Measurements from ENCODE around the gene AMZ1.

The AMZ1 gene

GRCh38 chr7:2710901-2711551 lies 23.0 kb downstream of the AMZ1 start:
- Histone ChIP-seq H3K4me3 (ENCODE audit: control insufficient read depth in 1 of 7, extremely low read depth in 1 of 7, insufficient read depth in 4 of 7, low read depth in 2 of 7, low read length in 6 of 7) (peak overlapping the region in 1 of 7 experiments; percentile 11), H3K27ac (ENCODE audit: insufficient read depth in 1 of 2, low read depth in 1 of 2, low read length in 2 of 2, poor library complexity in 1 of 2, severe bottlenecking in 2 of 2) (no peak overlapping the region), H3K36me3 (ENCODE audit: control insufficient read depth in 4 of 4, insufficient read depth in 4 of 4, low read length in 3 of 4) (peaks cover 0 to 21% (median under 1%) of the 10 kb centered on the region in 4 experiments), H3K9me3 (ENCODE audit: control extremely low read depth in 1 of 5, control insufficient read depth in 4 of 5, insufficient read depth in 2 of 5, low read depth in 1 of 5, low read length in 4 of 5) (peaks cover 0 to 2% (median 0%) of the 10 kb centered on the region in 5 experiments), H3K4me1 (ENCODE audit: control extremely low read depth in 1 of 4, control insufficient read depth in 4 of 4, insufficient read depth in 4 of 4, low read length in 3 of 4) (peaks cover 0 to 78% (median 67%) of the 10 kb centered on the region in 4 experiments), H3K27me3 (replicated peaks in 2 of 5; ENCODE audit: control insufficient read depth in 4 of 5, insufficient read depth in 5 of 5, low read length in 4 of 5) (no peaks in the 10 kb centered on the region)
- ChIA-PET CTCF (interaction anchor here (0.5 to 22.3 kb wide), 17 partner anchors 8 to 444 kb away, joined by 3 to 441 read pairs (median 9); partner anchors contain the start of gene AMZ1), POLR2A (interaction anchor here (0.8 to 2.7 kb wide), 4 partner anchors 10 to 26 kb away, joined by 3 to 21 read pairs (median 7); no protein-coding TSS in a partner anchor)
- DNase-seq: peak in 2 of 3 donors; percentile 73 to 75
- 50% methylated on average over 2 of the region's 4 CpGs for WGBS (ENCODE audit: insufficient coverage)

DNA sequence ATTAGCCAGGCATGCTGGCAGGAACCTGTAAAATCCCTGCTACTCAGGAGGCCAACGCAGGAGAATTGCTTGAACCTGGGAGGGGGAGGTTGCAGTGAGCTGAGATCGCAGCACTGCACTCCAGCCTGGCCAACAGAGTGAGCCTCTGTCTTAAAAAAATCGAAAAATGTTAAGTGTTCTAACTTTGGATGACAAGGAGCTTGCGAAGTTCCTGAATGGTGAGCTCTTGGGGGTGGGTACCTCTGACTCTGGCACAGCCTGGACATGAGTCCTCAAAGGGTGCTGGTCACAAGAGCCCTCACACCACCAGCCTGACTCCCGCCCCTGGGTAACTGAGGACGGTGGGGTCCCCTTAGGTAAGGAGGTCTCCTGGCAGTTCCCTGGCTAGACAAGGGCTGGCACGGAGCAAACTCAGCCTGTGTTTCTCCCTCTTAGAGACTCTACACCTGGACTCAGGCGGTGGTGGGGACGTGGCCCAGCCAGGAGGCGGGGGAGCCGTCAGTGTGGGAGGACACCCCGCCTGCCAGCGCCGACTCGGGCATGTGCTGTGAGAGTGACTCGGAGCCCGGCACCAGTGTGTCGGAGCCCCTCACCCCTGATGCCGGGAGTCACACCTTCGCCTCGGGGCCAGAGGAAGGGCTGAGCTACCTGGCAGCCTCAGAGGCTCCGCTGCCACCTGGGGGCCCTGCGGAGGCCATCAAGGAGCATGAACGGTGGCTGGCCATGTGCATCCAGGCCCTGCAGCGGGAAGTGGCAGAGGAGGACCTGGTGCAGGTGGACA lies 24.1 kb downstream of the AMZ1 start:
- H3K4me3 ChIP-seq (ENCODE audit: control insufficient read depth in 1 of 7, extremely low read depth in 1 of 7, insufficient read depth in 4 of 7, low read depth in 2 of 7, low read length in 6 of 7): no peak overlapping the region
- peaks cover 0 to 18% (median under 1%) of the 10 kb centered on the region in 4 experiments for H3K36me3 ChIP-seq (ENCODE audit: control insufficient read depth in 4 of 4, insufficient read depth in 4 of 4, low read length in 3 of 4)
- H3K27ac ChIP-seq (ENCODE audit: insufficient read depth in 1 of 2, low read depth in 1 of 2, low read length in 2 of 2, poor library complexity in 1 of 2, severe bottlenecking in 2 of 2): no peak overlapping the region
- H3K9me3 ChIP-seq (ENCODE audit: control extremely low read depth in 1 of 5, control insufficient read depth in 4 of 5, insufficient read depth in 2 of 5, low read depth in 1 of 5, low read length in 4 of 5): peaks cover 0 to 2% (median 0%) of the 10 kb centered on the region in 5 experiments
- DNase-seq: no peak
- CTCF ChIA-PET: interaction anchor here (1.0 to 22.3 kb wide), 9 partner anchors 12 to 443 kb away, joined by 3 to 441 read pairs (median 24); no protein-coding TSS in a partner anchor
- POLR2A ChIA-PET: interaction anchor here (1.0 kb wide), 1 partner anchor 13 kb away, joined by 3 read pairs; no protein-coding TSS in a partner anchor
- 97% methylated on average over 25 of the region's 25 CpGs for WGBS (ENCODE audit: insufficient coverage)
- H3K27me3 ChIP-seq (replicated peaks in 2 of 5; ENCODE audit: control insufficient read depth in 4 of 5, insufficient read depth in 5 of 5, low read length in 4 of 5): no peaks in the 10 kb centered on the region
- peaks cover 4 to 88% (median 77%) of the 10 kb centered on the region in 4 experiments for H3K4me1 ChIP-seq (ENCODE audit: control extremely low read depth in 1 of 4, control insufficient read depth in 4 of 4, insufficient read depth in 4 of 4, low read length in 3 of 4)

DNA sequence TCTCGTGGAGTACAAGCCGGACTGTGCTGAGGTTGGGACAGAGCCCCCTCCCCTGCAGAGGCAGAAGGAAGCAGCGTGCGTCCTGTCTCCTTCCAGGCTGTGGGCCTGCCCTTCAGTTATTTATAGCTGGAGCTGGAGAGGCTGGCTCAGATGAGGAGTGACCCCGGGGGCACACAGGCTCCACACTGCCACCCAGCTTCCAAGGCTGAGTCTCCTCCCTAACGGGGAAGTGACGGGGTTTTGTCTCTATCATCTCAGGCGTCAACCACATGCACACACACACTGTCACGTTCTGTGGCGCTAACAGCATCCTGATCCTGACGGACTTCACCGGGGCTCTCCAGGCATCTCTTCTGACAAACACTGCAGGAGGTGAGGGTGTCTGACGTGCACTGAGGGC lies 25.4 kb downstream of the AMZ1 start:
- H3K27ac ChIP-seq (ENCODE audit: insufficient read depth in 1 of 2, low read depth in 1 of 2, low read length in 2 of 2, poor library complexity in 1 of 2, severe bottlenecking in 2 of 2): no peak overlapping the region
- peak overlapping the region in 1 of 7 experiments; percentile 13 for H3K4me3 ChIP-seq (ENCODE audit: control insufficient read depth in 1 of 7, extremely low read depth in 1 of 7, insufficient read depth in 4 of 7, low read depth in 2 of 7, low read length in 6 of 7)
- H3K4me1 ChIP-seq (ENCODE audit: control extremely low read depth in 1 of 4, control insufficient read depth in 4 of 4, insufficient read depth in 4 of 4, low read length in 3 of 4): peaks cover 4 to 99% (median 90%) of the 10 kb centered on the region in 4 experiments
- H3K9me3 ChIP-seq (ENCODE audit: control extremely low read depth in 1 of 5, control insufficient read depth in 4 of 5, insufficient read depth in 2 of 5, low read depth in 1 of 5, low read length in 4 of 5): peaks cover 0 to 2% (median 0%) of the 10 kb centered on the region in 5 experiments
- 13% methylated on average over 12 of the region's 13 CpGs for WGBS (ENCODE audit: insufficient coverage)
- CTCF ChIA-PET: interaction anchor here (1.0 to 22.3 kb wide), 11 partner anchors 14 to 244 kb away, joined by 3 to 441 read pairs (median 4); no protein-coding TSS in a partner anchor
- peaks cover 0 to 18% (median 3%) of the 10 kb centered on the region in 4 experiments for H3K36me3 ChIP-seq (ENCODE audit: control insufficient read depth in 4 of 4, insufficient read depth in 4 of 4, low read length in 3 of 4)
- POLR2A ChIA-PET: interaction anchor here (0.5 to 0.9 kb wide), 6 partner anchors 22 to 233 kb away, joined by 3 to 5 read pairs (median 3); no protein-coding TSS in a partner anchor
- peak; percentile 66 to 80 (median 76) for DNase-seq
- no peaks in the 10 kb centered on the region for H3K27me3 ChIP-seq (replicated peaks in 2 of 5; ENCODE audit: control insufficient read depth in 4 of 5, insufficient read depth in 5 of 5, low read length in 4 of 5)

GRCh38 chr7:2713978-2714377 lies 26.0 kb downstream of the AMZ1 start:
- Histone ChIP-seq H3K4me3 (ENCODE audit: control insufficient read depth in 1 of 7, extremely low read depth in 1 of 7, insufficient read depth in 4 of 7, low read depth in 2 of 7, low read length in 6 of 7) (no peak overlapping the region), H3K27ac (ENCODE audit: insufficient read depth in 1 of 2, low read depth in 1 of 2, low read length in 2 of 2, poor library complexity in 1 of 2, severe bottlenecking in 2 of 2) (no peak overlapping the region), H3K9me3 (ENCODE audit: control extremely low read depth in 1 of 5, control insufficient read depth in 4 of 5, insufficient read depth in 2 of 5, low read depth in 1 of 5, low read length in 4 of 5) (peaks cover 0 to 2% (median 0%) of the 10 kb centered on the region in 5 experiments), H3K4me1 (ENCODE audit: control extremely low read depth in 1 of 4, control insufficient read depth in 4 of 4, insufficient read depth in 4 of 4, low read length in 3 of 4) (peaks cover 4 to 99% (median 92%) of the 10 kb centered on the region in 4 experiments), H3K36me3 (ENCODE audit: control insufficient read depth in 4 of 4, insufficient read depth in 4 of 4, low read length in 3 of 4) (peaks cover 0 to 18% (median 3%) of the 10 kb centered on the region in 4 experiments), H3K27me3 (replicated peaks in 2 of 5; ENCODE audit: control insufficient read depth in 4 of 5, insufficient read depth in 5 of 5, low read length in 4 of 5) (no peaks in the 10 kb centered on the region)
- POLR2A ChIA-PET: interaction anchor here (0.5 to 2.0 kb wide), 4 partner anchors 15 to 229 kb away, joined by 3 to 8 read pairs (median 4); no protein-coding TSS in a partner anchor
- WGBS (ENCODE audit: insufficient coverage): 94% methylated on average over 3 of the region's 12 CpGs
- CTCF ChIA-PET: interaction anchor here (0.6 to 22.3 kb wide), 11 partner anchors 14 to 244 kb away, joined by 3 to 441 read pairs (median 4); no protein-coding TSS in a partner anchor
- no peak for DNase-seq

- Histone ChIP-seq H3K27ac (ENCODE audit: insufficient read depth in 1 of 2, low read depth in 1 of 2, low read length in 2 of 2, poor library complexity in 1 of 2, severe bottlenecking in 2 of 2) (no peak overlapping the region), H3K4me1 (ENCODE audit: control extremely low read depth in 1 of 4, control insufficient read depth in 4 of 4, insufficient read depth in 4 of 4, low read length in 3 of 4) (peaks cover 4 to 96% (median 91%) of the 10 kb centered on the region in 4 experiments), H3K9me3 (ENCODE audit: control extremely low read depth in 1 of 5, control insufficient read depth in 4 of 5, insufficient read depth in 2 of 5, low read depth in 1 of 5, low read length in 4 of 5) (peaks cover 0 to 2% (median 0%) of the 10 kb centered on the region in 5 experiments), H3K27me3 (replicated peaks in 2 of 5; ENCODE audit: control insufficient read depth in 4 of 5, insufficient read depth in 5 of 5, low read length in 4 of 5) (no peaks in the 10 kb centered on the region), H3K36me3 (ENCODE audit: control insufficient read depth in 4 of 4, insufficient read depth in 4 of 4, low read length in 3 of 4) (peaks cover 0 to 18% (median 3%) of the 10 kb centered on the region in 4 experiments), H3K4me3 (ENCODE audit: control insufficient read depth in 1 of 7, extremely low read depth in 1 of 7, insufficient read depth in 4 of 7, low read depth in 2 of 7, low read length in 6 of 7) (no peak overlapping the region)
- 96% methylated on average over 7 of the region's 9 CpGs for WGBS (ENCODE audit: insufficient coverage)
- DNase-seq: no peak
- CTCF ChIA-PET: interaction anchor here (0.6 to 22.3 kb wide), 6 partner anchors 15 to 126 kb away, joined by 3 to 441 read pairs (median 56); no protein-coding TSS in a partner anchor
- POLR2A ChIA-PET: interaction anchor here (2.0 kb wide), 1 partner anchor 16 kb away, joined by 8 read pairs; no protein-coding TSS in a partner anchor
Observed at GRCh38 chr7:2714636-2715035, 26.6 kb downstream of the AMZ1 start.

- ChIA-PET CTCF (interaction anchor here (0.8 to 22.3 kb wide), 10 partner anchors 9 to 204 kb away, joined by 3 to 441 read pairs (median 16); no protein-coding TSS in a partner anchor), POLR2A (interaction anchor here (0.6 to 6.6 kb wide), 3 partner anchors 16 to 67 kb away, joined by 3 to 105 read pairs (median 8); no protein-coding TSS in a partner anchor)
Observed at GRCh38 chr7:2715341-2716231, 27.6 kb downstream of the AMZ1 start.

More at GRCh38 chr7:2715341-2716231, 27.6 kb downstream of the AMZ1 start:
- Histone ChIP-seq H3K27me3 (replicated peaks in 2 of 5; ENCODE audit: control insufficient read depth in 4 of 5, insufficient read depth in 5 of 5, low read length in 4 of 5) (no peaks in the 10 kb centered on the region), H3K4me3 (ENCODE audit: control insufficient read depth in 1 of 7, extremely low read depth in 1 of 7, insufficient read depth in 4 of 7, low read depth in 2 of 7, low read length in 6 of 7) (no peak overlapping the region), H3K4me1 (ENCODE audit: control extremely low read depth in 1 of 4, control insufficient read depth in 4 of 4, insufficient read depth in 4 of 4, low read length in 3 of 4) (peaks cover 4 to 95% (median 89%) of the 10 kb centered on the region in 4 experiments), H3K27ac (ENCODE audit: insufficient read depth in 1 of 2, low read depth in 1 of 2, low read length in 2 of 2, poor library complexity in 1 of 2, severe bottlenecking in 2 of 2) (peak overlapping the region in 1 of 2 experiments; percentile 4), H3K9me3 (ENCODE audit: control extremely low read depth in 1 of 5, control insufficient read depth in 4 of 5, insufficient read depth in 2 of 5, low read depth in 1 of 5, low read length in 4 of 5) (peaks cover 0 to 2% (median 0%) of the 10 kb centered on the region in 5 experiments), H3K36me3 (ENCODE audit: control insufficient read depth in 4 of 4, insufficient read depth in 4 of 4, low read length in 3 of 4) (peaks cover 0 to 21% (median 3%) of the 10 kb centered on the region in 4 experiments)
- DNase-seq: peak in 2 of 3 donors; percentile 48 to 51
- WGBS (ENCODE audit: insufficient coverage): 50% methylated on average over 16 of the region's 22 CpGs

Data from common myeloid progenitor, CD34-positive (primary cell).